HG03064 (cell line): ENCODE results near the gene CDKN2A.
A peak's percentile ranks its signal among the peaks of the same experiment; 100 is the strongest.
"Not testable (repeated sequence)": the region's sequence is repeated elsewhere in the genome, so short reads cannot be mapped to it uniquely, and the experiment has no call there.

Source experiments
- ATAC-seq: cut with Tn5 transposase; IDR thresholded peaks from one replicate; pipeline ENCODE4 v1.9.1; 2021; ENCODE audit warnings: low read depth; ENCODE audit not compliant: unreplicated experiment

Gene CDKN2A

DNA sequence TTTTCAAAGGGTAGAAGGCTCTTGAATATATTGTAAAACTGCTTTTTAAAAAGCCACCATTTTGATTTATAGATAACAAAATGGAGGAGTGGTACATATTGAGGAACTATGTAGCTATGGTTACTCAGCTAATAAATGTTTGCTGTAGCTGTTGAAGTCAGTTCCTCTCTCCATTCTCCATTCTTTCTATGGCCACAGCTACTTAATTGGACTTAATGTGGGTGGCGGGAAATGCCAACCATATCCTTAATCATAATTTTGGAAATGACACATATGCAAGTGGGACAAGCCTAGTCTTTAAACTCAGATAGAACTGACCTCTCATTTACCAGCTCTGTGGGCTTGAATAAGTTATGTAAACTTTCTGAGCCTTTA, 10.6 kb downstream of the CDKN2A start:
- ATAC-seq: no peak

DNA sequence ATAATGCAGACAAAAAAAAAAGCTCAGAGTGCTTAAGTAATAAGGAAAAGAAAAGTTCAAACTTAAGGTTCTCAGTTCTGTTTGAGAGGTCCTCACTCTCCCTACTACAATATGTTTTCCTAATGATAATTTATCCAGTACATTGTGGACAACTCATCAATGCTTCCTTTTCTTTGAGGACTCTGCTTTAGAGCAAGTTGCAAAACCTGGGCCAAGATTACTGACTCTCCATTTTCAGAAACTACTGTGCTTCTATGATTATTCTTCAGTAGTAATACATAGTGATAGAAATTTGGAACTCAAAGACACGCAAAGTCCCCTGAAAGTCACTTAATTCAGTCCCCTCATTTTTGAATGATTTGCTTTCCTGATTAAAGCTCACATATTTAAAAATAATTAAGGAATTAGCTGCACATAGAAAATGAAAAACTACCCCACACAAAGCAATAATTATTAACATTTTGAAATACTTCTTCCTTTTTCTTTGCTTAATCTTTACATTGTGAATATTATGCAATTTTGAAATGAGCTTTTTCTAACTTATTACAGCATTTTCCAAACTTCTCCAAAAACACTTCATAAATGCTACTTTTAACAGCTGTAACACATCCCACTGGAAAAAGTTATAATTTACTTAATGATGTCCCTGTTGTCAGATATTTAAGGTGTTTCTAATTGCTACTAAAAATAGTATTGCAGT, 11.2 kb downstream of the CDKN2A start:
- ATAC-seq: no peak

- no peak for ATAC-seq
Measured at GRCh38 chr9:21982391-21982790, 11.8 kb downstream of the CDKN2A start.

DNA sequence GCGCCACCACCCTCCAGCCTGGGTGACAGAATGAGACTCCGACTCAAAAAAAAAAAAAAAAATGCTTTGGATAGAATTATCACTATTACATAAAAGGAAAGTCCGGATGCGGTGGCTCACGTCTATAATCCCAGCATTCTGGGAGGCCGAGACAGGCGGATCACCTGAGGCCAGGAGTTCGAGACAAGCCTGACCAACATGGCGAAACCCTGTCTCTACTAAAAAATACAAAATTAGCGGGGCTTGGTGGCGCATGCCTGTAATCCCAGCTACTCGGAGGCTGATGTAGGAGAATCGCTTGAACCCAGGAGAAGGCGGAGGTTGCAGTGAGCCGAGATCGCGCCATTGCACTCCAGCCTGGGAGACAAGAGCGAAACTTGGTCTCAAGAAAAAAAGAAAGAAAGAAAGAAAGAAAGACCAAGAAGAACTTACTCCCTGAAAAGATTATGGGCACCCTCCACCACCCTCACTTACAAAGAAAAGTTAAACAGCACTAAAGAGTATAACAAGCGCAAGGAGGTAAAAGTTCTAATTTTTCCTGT, 17.8 kb downstream of the CDKN2A start:
- ATAC-seq: no peak

- ATAC-seq: peak; percentile 63
Measured at GRCh38 chr9:21974722-21975409, 19.3 kb downstream of the CDKN2A start.

- ATAC-seq: no peak
Measured at GRCh38 chr9:21974343-21974721, 19.9 kb downstream of the CDKN2A start.

GRCh38 chr9:21972361-21972760, 21.8 kb downstream of the CDKN2A start:
- no peak for ATAC-seq

DNA sequence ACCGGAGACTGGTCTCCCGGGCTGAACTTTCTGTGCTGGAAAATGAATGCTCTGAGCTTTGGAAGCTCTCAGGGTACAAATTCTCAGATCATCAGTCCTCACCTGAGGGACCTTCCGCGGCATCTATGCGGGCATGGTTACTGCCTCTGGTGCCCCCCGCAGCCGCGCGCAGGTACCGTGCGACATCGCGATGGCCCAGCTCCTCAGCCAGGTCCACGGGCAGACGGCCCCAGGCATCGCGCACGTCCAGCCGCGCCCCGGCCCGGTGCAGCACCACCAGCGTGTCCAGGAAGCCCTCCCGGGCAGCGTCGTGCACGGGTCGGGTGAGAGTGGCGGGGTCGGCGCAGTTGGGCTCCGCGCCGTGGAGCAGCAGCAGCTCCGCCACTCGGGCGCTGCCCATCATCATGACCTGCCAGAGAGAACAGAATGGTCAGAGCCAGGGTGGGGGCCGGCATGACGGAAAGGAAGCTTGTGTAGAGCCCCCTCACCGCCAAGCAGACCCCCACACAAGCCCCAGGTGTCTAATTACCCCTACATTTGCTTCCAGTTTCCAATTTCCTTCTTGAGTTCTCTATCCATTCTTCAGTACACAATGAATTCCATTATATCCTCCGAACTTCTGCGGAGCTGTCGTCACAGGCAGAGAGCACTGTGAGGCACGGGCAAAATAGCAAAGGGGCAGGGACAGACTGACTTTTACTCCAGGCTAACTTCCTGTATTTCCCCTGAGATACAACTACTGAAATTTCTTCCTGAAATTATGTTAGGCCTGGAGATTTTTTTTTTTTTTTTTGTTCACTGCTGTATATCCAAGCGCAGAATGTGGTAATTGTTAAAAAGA, 23.2 kb downstream of the CDKN2A start:
- ATAC-seq: no peak

GRCh38 chr9:21969951-21970799, 24.0 kb downstream of the CDKN2A start:
- ATAC-seq: no peak

- no peak for ATAC-seq
Measured at GRCh38 chr9:21969011-21969940, 24.9 kb downstream of the CDKN2A start.

GRCh38 chr9:21968331-21969010, 25.7 kb downstream of the CDKN2A start:
- ATAC-seq: no peak

GRCh38 chr9:21967702-21968101, 26.5 kb downstream of the CDKN2A start:
- ATAC-seq: no peak

DNA sequence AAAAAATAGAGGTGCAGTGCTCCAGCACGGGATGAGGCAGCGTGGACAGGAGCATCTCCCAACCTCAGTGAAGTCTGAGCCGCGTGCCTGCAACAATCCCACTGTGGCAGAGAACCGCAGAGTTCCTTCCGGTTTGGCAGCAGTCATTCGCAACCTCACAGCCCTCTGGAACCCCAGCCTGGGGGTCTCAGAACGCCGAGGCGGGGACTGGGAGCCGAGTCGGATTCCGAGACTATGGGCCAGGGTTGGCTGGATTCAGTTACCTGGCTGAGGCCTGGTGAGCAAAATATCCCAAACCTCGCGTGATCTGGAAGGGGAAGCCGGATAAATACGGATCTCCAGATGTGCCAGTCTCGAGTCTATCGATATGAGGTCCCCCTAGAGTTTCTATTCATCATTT, 27.0 kb downstream of the CDKN2A start:
- no peak for ATAC-seq

- no peak for ATAC-seq
Measured at GRCh38 chr9:21966140-21966851, 27.9 kb downstream of the CDKN2A start.

GRCh38 chr9:21965401-21965951, 28.7 kb downstream of the CDKN2A start:
- peak; percentile 80 for ATAC-seq

GRCh38 chr9:21964925-21965385, 29.2 kb downstream of the CDKN2A start:
- peak; percentile 54 for ATAC-seq

- no peak for ATAC-seq
Measured at GRCh38 chr9:21961569-21961968, 32.6 kb downstream of the CDKN2A start.

DNA sequence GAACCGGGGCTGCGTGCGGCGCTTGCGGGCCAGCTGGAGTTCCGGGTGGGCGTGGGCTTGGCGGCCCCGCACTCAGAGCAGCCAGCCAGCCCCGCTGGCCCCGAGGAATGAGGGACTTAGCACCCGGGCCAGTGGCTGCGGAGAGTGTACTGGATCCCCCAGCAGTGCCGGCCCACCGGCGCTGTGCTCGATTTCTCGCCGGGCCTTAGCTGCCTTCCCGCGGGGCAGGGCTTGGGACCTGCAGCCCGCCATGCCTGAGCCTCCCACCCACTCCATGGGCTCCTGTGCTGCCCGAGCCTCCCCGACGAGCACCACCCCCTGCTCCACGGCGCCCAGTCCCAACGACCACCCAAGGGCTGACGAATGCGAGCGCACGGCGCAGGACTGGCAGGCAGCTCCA, 34.9 kb downstream of the CDKN2A start:
- not testable (repeated sequence) for ATAC-seq
